Measurements from ENCODE around the gene TTLL11.
A peak's percentile ranks its signal among the peaks of the same experiment; 100 is the strongest.

TTLL11 gene

DNA sequence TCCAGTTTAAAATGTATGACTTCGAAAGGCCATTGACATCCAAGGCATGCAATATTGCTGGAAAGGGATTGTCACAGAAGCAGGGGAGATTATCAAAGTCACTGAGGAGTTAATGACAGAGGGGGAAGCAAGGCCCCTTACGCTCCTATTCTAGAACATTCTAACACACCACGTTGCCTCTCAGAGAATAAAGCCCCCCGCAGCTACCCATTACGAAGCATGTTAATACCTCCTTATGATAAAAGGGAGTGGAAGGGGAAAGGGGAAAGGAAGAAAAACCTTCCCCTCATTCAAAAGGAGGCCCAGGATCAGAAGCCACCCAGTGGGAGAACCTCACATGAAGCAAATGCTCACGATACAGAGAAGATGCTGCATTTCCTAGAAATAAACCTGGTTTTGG, 228.0 kb downstream of the TTLL11 start:
- DNase-seq: no peak

DNA sequence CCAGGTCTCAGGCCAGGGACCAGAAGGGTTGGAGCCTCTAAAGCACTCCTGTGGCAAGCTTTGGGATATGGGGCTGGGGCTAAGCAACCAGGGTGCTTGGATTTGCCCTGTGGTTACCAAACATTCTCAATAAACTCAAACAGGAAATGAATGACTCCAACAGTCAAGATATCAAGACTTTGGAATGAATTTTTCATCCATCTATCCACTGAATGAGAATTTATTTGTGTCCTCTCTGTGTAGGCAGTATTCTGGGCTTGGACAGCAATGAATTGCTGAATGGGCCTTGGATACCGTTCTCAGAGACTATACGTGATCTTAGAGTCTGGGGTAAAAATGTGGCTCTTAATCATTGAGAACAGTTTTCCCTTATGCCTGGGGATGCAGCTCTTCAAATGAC, 229.2 kb downstream of the TTLL11 start:
- no peak for DNase-seq

DNA sequence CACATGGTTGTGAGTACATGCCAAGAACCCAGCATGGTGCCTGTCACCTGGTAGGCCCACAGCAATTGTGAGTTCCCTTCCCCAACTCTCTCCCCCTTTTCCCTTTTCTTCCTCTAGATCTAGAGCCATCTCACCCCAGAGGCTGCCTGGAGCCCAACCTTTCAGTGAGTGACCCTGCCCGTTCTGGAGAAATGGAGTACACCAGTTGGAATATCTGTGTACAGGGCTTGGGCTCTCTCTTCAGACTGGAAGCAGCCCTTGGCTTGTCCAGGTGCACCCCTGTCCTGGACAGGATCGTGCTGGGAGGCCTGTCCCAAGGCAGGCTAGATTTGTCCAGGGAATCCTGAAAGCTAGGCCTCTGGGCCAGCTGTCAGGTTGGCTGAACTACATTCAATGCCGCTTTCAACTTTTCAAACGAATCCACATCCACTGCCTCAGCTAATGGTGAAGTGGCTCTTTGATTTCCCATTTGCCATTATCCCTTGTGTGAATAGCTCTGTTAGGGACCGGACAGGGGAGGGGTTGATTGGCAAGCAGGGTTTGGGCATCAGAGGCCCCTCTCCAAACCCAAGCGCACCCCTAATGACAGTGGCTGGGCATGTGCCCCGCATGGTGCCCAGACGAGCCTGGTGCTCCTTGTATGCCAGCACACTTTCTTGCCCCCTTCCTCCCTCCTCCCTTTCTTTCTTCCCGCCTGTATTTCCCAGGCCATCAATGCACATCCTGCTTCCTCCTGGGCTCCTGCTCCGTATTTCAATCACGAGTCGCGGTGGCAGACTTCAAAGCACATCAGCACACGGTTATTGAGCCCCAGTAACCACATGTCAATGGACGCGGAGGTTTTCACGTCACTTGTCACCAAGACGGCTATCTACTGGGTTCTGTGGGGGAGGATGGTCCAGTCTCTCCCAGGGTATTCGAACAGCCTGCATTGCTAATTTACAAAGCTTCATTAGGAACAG, 230.5 kb downstream of the TTLL11 start:
- no peak for DNase-seq

DNA sequence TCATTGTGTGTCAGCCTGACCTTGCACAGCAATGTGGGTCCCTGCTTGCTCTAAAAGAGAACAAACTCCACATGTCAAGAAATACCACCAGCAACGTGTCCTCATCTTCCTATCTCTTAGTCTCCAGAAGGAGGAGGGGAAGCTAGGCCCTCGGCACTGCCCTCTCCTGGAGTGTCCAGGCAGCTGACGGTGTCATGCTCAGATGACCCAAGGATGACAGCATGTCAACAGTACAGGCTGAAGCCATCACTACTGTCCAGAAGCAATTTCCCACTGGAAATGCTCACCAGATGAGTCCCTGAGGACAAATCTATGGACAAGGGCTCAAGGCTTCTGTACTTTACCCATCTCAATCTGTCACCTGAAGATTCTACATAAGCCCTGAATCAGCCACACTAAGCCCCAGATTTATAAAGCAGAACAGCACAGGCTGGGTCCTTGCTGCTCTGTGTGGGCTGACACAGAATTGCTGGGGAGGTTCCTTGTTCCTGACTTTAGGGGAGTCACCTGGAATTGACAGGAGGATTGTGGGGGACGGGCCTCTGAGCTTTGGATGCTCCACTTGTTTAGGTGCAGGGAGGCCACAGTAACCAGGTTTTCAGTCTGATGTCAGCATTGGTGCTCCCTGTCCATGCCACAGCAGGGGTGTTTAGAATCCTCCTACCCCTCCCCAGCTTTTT, 231.5 kb downstream of the TTLL11 start:
- DNase-seq: no peak

DNA sequence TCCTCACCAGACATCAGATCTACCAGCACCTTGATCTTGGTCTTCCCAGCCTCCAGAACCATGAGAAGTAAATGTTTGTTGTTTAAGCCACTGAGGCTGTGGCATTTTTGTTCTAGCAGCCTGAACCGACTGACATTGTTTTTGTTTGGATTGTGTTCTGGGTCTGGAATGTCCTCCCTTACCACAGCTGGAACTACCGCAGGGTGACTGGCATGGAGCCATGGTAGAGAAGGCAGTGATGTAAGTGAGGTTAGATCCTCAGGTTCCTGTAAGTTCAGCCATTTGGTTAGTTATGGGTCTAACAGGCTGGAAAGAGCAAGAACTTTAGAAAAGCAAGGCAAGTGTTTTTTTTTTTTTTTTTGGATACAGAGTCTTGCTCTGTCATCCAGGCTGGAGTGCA, 232.4 kb downstream of the TTLL11 start:
- DNase-seq: no peak

DNA sequence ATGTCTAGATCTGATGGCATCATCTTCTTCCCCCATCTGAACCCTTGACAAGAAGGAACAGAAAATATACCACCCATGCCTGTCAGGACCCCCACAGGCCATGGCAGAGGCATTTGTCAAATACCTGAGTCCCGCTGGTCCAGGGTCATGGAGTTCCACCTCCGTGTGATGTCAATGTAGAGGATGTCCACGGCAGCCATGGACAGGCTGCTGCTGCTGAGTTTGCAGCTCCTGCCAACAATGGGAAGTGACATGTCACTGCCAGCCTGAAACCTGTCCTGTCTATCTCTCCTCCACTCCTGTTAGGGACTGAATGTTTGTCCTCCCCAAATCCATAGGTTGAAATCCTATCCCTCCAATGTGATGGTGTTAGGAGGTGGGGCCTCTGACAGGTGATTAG, 232.9 kb downstream of the TTLL11 start:
- DNase-seq: no peak

DNA sequence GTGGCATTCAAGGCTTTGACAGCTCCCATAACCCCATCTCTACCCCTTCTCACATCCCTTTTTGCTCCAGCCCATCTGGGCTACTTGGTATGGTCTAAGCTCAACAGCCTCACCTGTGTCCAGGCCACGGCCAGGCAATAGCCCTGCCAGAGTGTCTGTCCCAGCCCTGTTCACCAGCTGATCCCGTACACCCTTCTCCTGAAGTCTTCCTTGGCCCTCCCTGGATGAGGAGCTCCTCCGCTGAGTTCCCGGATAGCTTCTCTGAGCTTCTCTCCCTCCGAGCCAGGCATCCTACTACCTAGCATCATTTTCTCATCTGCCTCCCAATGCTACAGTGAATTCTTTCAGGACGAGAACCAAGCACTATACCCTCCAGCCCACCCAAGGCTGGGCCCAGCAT, 233.5 kb downstream of the TTLL11 start:
- no peak for DNase-seq

DNA sequence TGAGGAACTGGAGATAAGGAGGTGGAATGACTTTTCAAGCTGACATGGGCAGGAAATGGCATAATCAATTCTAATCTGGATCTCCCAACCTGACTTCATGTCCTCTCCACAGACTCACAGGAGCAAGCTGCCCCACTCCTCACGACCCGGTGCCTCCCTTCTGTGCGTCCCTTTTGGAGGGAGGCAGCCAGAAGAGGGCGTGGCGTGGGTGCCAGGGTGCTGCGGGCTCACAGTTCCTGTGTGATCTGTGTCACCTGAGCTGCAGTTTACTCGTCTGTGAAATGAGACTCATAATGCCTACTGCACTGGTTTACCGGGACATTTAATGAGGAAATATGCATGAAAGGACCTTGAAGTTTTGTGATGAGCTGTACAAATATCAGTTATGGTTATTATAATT, 234.3 kb downstream of the TTLL11 start:
- no peak for DNase-seq

DNA sequence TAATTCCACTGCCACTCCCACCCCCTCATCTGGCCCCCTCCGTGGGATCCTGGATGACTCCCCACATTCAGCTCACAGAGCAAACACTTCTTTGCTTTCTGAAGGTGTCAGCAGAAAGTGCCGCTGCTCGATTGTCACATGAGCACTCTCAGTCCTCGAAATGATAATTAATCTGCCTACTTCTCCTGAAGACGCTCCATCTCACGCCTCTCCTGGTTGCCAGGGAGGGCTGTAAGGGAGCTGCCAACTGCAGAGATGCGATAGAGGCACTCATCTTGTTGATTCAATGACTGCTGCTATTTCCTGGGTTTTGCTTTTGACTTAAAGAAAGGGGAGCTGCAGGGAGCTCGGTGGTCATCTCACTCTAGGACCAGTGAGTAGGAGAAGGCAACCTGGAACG, 235.2 kb downstream of the TTLL11 start:
- peak; percentile 73 for DNase-seq

DNA sequence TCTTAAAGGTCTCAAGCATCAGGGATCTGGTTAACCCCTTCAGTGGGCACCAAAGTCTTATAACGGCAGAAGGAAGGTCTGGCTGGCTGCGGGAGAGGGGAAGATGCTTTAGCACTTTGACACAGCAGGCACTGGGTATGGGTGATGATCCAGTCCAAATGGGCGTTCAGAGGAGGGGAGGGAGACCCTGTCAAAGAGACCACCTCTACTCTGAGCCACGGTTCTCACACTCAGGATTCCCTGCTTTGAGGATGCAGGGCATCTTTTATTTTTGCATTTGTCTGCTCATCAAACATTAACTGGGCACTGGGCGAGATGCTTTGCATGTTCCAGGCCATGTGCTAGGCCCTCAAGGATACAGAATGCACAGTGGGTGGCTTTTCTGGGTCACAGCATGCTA, 237.6 kb downstream of the TTLL11 start:
- DNase-seq: no peak

DNA sequence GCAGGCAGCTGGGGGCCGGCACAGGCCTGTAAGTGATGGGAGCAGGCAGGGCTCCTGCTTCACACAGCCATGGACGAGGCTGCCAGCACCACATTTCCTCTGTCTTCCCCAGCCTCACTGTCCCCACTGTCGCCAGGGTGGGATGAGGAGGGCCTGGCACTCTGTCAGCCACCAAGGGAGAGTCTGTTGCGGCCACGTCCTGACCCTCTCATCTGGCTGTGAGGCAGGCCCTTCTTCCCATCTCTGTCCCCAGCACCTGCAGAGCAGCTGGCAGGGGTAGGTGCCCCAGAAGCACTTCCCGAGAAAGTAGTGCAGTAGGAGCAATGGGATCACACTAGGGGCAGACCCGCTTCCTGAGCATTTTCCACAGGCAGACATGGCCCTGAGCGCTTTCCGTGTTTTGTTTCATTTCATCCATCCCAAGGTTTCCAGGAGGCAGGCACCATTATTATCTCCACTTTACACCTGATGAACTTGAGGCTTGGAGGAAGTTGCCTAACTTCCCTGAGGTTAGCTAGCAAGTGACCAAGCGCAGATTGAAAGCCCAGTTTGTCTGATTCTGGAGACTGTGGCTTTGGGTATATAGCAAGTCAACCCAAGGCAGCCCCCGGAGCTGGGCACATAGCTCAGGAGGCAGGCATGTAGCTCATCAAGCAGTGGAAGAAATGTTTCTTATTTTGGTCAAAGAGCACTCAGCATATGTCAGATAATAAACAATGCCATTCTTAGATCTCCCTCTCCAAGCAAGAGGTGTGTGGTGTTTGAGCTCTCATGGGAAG, 239.3 kb downstream of the TTLL11 start:
- no peak for DNase-seq

DNA sequence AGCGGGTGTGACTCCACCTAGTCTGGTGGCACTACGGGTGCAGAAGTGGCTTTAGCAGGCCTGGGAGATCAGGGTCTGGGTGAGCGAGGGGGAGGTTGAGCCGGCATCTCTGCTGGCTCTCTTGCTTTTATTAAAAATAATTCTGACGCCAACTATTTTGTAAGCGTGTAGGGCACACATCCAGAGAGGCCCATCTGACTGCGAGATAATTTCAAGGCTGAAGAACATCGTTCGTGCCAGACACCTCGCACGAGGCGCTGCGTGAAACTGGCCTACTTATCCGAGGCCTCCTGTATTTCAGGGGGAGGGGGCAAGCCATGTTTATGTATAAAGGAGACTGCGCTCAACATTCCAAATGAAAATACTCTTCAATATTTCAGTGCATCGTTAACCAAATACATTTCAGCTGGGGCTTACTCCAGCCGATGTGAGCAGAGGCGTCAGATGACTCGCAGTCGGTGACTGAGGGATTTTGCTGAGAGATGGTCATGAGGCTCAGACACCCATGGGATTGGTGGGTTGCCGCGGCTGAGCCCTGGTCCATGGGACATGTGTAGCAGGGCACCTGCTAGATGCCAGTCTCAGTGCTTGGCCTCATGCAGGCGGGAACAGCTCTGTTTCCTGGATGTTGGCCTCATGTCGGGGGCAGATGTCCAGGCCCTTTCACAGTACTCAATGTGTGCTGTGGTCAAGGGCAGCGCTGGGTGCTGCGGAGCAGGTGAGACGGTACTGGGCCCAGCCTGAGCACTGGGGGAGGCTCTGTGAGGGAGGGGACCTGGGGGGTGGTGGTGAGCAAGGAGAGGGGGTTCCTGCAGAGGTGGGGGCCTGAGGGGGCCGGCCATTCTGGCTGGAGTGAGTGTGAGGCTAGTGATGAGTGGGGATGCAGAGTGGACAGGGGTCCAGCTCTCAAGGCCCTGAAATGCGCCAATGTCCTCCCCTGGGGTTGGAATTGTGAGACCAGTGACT, 240.2 kb downstream of the TTLL11 start:
- DNase-seq: no peak

DNA sequence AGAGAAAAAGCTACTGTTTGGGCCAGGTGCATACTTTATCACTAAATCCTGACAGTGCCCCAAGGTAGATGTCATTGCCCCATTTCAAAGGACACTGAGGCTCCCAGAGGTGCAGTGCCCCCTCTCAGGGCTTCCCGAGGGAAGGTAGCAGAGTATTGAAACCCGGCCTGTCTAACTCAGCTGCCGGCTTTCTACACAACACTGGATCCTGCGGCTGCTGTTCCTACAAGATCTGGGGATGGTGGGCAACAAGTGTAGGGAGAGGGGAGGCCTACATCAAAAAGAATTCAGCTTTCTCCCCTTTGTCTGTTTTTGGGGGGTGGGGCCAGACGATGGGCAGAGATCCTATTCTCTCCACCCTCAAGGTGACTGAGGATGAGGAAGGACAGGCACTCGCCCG, 240.9 kb downstream of the TTLL11 start:
- no peak for DNase-seq

DNA sequence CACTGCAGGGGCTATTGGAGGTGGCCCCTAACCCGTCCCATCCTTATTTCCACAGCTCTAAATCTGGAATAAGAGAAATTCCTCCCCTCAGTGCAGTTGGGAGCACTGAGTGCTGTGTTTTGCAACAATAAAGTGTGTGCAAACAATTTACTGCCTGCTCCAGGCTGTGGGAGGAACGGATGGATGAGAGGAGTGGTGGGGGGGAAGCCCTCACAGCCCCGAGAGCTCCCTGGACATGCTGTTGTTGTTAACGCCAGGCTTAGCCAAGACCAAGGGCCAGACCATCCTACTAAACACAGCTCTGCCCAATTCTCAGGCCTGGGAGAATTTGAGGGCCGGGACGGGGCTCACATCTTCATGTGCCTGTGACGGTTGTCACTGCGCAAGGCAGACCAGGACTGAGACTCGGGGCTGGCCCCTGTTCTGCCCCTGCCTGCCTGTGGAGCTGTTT, 241.4 kb downstream of the TTLL11 start:
- no peak for DNase-seq

DNA sequence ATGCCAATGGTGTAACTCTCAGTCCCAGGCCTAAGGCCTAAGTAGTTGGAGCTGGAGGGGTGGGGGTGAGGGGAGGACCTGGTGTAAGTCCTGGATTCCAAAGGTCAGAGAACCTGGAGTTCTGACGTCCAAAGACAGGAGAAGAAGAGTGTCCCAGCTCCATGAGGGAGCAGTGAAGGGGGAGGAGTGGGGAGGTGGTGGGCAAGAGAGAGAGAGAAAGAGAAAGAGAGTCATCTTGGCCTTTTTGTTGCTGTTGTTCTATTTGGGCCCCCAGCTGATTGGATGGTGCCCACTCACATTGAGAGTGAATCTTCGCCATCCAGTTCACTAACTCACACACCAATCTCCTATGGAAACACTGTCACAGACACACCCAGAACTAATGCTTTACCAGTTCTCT, 242.7 kb downstream of the TTLL11 start:
- DNase-seq: no peak

DNA sequence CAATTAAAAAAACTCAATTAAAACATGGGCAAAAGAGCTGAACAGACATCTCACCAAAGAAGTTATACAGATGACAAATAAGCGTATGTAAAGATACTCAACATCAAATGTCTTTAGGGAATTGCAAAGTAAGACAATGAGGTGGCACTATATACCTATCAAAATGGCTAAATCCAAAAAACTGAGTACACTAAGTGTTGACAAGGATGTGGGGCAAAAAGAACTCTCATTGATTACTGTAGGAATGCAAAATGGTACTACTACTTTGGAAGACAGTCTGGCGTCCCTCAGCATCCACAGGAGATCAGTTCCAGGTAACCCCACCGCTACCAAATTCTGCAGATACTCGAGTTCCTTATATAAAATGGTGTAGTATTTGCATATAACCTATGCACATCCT, 243.6 kb downstream of the TTLL11 start:
- no peak for DNase-seq

DNA sequence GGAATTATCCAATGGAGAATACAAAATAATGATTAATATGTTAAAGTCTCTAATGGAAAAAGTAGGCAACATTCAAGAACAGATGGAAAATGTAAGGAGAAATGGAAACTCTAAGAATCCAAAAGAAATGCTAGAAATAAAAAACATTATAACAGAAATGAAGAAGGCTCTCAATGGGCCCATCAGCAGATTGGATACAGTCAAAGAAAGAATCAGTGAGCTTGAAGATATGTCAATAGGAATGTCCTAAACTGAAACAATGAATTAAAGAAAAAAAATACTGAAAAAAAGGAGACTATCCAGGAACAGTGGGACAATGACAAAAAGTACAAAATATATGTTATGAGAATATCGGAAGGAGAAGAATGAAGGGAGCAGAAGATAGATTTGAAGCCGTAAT, 248.5 kb downstream of the TTLL11 start:
- DNase-seq: no peak

DNA sequence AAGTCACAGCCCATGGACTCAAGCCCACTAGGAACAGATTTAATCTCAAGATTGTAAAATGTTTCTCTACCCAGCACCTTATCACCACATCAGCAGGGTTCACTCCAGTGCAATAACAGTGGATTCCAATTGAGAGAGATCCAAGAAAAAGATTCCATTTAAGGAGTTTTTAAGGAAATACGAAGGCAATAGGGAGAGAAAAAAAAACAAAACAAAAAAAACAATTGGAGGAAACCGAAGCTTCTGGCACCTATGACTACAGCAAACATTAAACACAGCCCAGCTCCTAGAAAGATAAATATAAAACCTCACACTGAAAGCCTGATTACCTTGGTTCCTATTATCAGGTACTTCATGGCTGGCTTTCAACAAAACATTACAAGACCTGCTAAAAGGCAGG, 249.0 kb downstream of the TTLL11 start:
- DNase-seq: no peak

DNA sequence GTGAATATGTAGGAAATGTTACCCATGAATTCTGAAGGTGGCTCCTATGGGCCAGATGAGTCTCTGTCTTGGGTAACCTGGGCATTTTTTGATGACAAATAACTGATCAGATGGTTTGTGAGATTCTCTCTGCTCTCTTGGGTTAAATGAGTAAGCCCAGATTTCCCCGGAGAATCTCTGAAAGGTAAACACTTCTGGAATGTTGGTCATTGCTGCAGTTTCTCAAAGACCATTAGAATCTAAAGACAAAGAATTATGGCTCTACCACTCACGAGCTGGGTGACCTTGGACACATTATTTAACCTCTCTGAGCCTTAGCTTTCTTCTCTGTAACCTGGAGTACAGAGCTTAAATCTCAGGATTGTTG, 250.5 kb downstream of the TTLL11 start:
- DNase-seq: no peak

DNA sequence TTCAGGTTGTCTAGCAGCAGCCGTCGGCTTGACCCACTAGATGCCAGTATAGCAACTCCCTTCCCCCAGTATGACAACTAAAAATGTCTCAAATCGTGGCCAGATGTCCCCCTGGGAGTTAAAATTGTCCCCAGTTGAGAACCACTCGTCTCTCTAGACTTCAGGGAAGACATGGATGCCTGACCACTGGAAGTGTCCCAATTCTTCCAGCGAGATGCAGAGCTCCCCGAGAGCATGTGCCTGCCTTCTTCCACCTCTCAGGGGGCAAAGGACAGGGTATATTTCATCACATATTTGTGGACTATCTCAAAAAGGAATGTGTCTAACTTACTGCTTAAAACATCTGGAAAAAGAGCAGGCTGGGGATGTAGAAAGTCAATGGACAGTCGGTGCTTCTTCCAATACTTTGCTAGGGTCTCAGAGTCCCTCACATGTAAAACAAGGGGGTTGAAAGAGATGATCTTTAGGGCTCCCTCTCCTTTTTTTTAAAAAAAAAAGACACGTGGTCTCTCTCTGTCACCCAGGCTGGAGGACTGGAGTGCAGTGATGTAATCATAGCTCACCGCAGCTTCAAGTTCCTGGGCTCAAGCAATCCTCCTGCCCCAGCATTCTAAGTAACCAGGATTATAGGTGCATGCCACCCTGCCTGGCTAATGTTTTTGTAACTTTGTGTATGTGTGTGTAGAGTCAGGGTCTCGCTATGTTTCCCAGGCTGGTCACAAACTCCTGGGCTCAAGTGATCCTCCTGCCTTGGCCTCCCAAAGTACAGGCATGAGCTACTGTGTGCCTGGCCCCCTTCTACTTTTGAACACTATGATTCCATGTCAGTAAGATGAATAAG, 251.1 kb downstream of the TTLL11 start:
- DNase-seq: no peak
